Common myeloid progenitor, CD34-positive (primary cell): ENCODE measurements around the gene DDIT4L.
"Not testable (repeated sequence)": the region's sequence is repeated elsewhere in the genome, so short reads cannot be mapped to it uniquely, and the experiment has no call there.

Experiments
- CTCF ChIA-PET: fragments of 350-600 bp; sonication (Branson Sonifier 250); formaldehyde crosslinking; loops from one replicate; lab custom pipeline; 2021; ENCODE audit warnings: antibody characterized with exemption; lab: Charles Lee
- POLR2A ChIA-PET: fragments of 350-600 bp; sonication (Branson Sonifier 250); formaldehyde crosslinking; loops from one replicate; lab custom pipeline; 2021; ENCODE audit warnings: antibody characterized with exemption; lab: Charles Lee
- DNase-seq, 3 donors: peaks; one replicate each; pipeline versions ENCODE4 v3.0.0 to v3.0.0-alpha.2; 2013
- H3K27ac ChIP-seq, 2 experiments: 1 replicate in 1 of 2; 2 replicates in 1 of 2; pipeline ENCODE4 v1.7.0; 2013; ENCODE audit warnings: inconsistent platforms in 2 of 2, low read length in 2 of 2, mild to moderate bottlenecking in 2 of 2, low read depth in 1 of 2, moderate library complexity in 1 of 2; ENCODE audit not compliant: severe bottlenecking in 2 of 2, insufficient read depth in 1 of 2, poor library complexity in 1 of 2
- H3K27me3 ChIP-seq, 5 experiments: replicated peaks in 2 of 5; 1 replicate in 3 of 5; 2 replicates in 2 of 5; pipeline versions ENCODE4 v1.6.1 to v1.7.0; 2013; ENCODE audit warnings: low read length in 4 of 5, mild to moderate bottlenecking in 2 of 5, moderate library complexity in 2 of 5, inconsistent platforms in 1 of 5; ENCODE audit not compliant: insufficient read depth in 5 of 5, control insufficient read depth in 4 of 5
- H3K36me3 ChIP-seq, 4 experiments: 1 replicate in 2 of 4; 2 replicates in 2 of 4; pipeline versions ENCODE4 v1.6.1 to v1.7.0; 2013; ENCODE audit warnings: low read length in 3 of 4, control low read depth in 1 of 4, mild to moderate bottlenecking in 1 of 4; ENCODE audit not compliant: control insufficient read depth in 4 of 4, insufficient read depth in 4 of 4
- H3K4me1 ChIP-seq, 4 experiments: 1 replicate in 3 of 4; 2 replicates in 1 of 4; pipeline versions ENCODE4 v1.6.1 to v1.7.1; 2013; ENCODE audit warnings: low read length in 3 of 4, mild to moderate bottlenecking in 3 of 4, control low read depth in 1 of 4, inconsistent platforms in 1 of 4, moderate library complexity in 1 of 4; ENCODE audit not compliant: control insufficient read depth in 4 of 4, insufficient read depth in 4 of 4; ENCODE audit errors: control extremely low read depth in 1 of 4
- H3K4me3 ChIP-seq, 7 experiments: 1 replicate in 4 of 7; 2 replicates in 3 of 7; pipeline versions ENCODE4 v1.5.1 to v1.7.0; 2013; ENCODE audit warnings: mild to moderate bottlenecking in 7 of 7, low read length in 6 of 7, moderate library complexity in 6 of 7, inconsistent platforms in 2 of 7, low read depth in 2 of 7, control low read depth in 1 of 7; ENCODE audit not compliant: insufficient read depth in 4 of 7, control insufficient read depth in 1 of 7; ENCODE audit errors: extremely low read depth in 1 of 7
- H3K9me3 ChIP-seq, 5 experiments: 1 replicate in 4 of 5; 2 replicates in 1 of 5; pipeline versions ENCODE4 v1.6.1 to v1.7.1; 2013; ENCODE audit warnings: low read length in 4 of 5, mild to moderate bottlenecking in 2 of 5, inconsistent platforms in 1 of 5, low read depth in 1 of 5, moderate library complexity in 1 of 5; ENCODE audit not compliant: control insufficient read depth in 4 of 5, insufficient read depth in 2 of 5; ENCODE audit errors: control extremely low read depth in 1 of 5
- WGBS: methylation state at CpG from one replicate; pipeline ENCODE4 v1.1.5; 2013; ENCODE audit not compliant: insufficient coverage; 5-methylcytosine and 5-hydroxymethylcytosine counted together

Gene DDIT4L

DNA sequence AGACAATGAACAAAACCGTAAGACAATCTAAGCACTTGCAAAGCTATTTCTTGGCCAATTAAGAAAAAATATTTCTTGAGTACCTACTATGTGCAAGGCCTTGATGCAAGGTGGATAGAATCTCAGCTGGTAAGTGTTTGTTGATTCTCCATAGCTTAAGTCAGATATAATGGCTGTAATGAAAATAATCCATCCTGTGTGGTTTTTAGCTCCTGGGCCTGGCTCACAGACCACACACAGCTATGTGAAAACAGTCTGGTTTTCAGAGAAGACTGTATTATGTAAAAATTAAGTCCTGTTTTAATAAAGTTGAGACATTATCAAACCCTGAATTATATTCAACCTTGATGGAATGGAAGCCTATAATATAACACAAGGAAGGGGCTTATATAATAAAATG is 7.8 kb upstream of the DDIT4L start:
- H3K9me3 ChIP-seq: no peaks in the 10 kb centered on the region
- whole genome bisulfite sequencing: no CpG with 5 or more reads among the region's 1 CpG
- no peak overlapping the region for H3K27ac ChIP-seq
- CTCF ChIA-PET: no interaction called here
- H3K4me3 ChIP-seq: no peak overlapping the region
- no peaks in the 10 kb centered on the region for H3K36me3 ChIP-seq
- POLR2A ChIA-PET: no interaction called here
- H3K27me3 ChIP-seq: no peaks in the 10 kb centered on the region
- H3K4me1 ChIP-seq: no peaks in the 10 kb centered on the region
- no peak for DNase-seq

DNA sequence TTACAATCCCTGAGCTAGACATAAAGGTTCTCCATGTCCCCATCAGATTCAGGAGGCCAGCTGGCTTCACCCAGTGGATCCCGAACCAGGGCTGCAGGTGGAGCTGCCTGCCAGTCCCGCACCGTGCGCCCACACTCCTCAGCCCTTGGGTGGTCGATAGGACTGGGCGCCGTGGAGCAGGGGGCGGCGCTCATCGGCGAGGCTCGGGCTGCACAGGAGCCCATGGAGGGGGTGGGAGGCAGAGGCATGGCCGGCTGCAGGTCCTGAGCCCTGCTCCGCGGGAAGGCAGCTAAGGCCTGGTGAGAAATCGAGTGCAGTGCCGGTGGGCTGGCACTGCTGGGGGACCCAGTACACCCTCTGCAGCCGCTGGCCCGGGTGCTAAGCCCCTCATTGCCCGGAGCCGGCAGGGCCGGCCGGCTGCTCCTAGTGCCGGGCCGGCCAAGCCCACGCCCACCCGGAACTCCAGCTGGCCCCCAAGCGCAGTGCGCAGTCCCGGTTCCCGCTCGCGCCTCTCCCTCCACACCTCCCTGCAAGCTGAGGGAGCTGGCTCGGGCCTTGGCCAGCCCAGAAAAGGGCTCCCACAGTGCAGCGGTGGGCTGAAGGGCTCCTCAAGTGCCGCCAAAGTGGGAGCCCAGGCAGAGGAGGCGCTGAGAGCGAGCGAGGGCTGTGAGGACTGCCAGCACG is 6.3 kb upstream of the DDIT4L start:
- H3K4me1 ChIP-seq, H3K27ac ChIP-seq, H3K27me3 ChIP-seq, H3K9me3 ChIP-seq, H3K4me3 ChIP-seq, H3K36me3 ChIP-seq, DNase-seq, CTCF ChIA-PET: not testable (repeated sequence)
- 98% methylated on average over 15 of the region's 40 CpGs for WGBS
- POLR2A ChIA-PET: interaction anchor here (0.6 kb wide), 1 partner anchor 100 kb away, joined by 3 read pairs; no protein-coding TSS in a partner anchor

DNA sequence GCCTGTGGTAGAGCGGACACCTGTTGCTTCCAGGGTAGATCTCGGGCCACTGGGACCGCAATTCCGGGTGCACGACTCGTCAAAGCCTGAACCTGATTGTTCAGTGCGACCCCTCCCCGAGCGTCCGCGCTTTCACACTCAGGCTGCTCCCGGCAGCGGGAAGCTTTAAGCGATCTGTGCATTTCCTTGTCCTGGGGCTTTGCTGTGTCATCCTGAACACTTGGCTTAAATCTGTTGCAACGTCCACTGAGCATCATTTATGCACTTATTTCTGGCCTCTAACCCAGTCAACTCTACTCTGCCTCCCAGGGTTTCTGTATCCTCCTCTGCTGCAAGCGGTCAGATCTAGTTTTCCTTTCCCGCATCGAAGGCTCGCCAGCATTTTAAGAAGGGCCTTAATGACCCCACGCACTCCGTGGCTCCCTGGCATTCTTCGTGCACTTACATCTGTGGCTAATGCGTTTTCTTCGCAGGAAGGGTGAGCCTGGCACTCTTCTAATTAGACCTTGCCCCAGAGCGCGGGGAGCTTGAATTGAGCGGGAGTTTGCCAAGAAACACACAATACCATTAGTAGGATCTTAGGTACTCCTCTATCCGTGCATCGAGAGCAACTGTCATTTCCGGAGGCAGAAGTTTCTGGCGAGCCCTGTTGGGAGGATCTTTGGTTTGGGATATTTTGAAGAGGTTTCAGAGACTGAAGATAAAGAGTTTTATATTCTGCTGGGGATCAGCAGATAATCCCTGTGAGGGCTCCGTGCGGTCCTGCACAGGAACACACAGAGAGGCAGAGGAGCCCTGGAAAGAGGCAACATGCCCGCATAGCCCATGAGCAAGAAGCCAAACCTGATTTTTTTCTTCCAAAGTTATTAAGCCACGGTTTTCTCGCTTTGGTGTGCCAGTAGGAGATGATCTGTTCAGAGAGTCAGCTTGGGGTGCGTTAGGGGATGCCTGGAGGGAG is 654 bp upstream of the DDIT4L start:
- DNase-seq: peak in 2 of 3 donors; percentile 28 to 42
- POLR2A ChIA-PET: no interaction called here
- 20% methylated on average over 32 of the region's 37 CpGs for WGBS

DNA sequence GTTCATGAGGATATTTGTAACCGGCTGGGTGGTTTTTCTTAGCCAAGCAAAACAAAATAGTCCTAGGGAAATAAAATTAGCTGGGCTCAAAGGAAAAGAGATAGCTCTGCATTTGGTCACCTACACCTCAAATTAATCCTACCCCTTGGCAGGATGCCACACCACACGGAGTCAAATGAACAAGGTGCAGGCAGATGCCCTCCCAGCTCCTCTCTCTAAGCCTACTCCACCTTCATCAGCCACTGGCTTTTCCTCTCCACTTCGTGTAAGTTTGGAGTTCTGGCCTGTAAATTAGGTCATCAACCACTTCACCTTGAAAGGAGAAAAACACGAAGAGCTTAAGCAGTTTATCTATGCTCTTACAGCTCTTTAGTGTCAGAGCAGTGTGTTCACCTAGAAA is 1.4 kb downstream of the DDIT4L start:
- Histone ChIP-seq H3K27me3 (peaks cover 2 to 41% (median 24%) of the 10 kb centered on the region in 5 experiments), H3K27ac (no peak overlapping the region), H3K4me3 (no peak overlapping the region), H3K4me1 (peaks cover 0 to 17% (median 16%) of the 10 kb centered on the region in 4 experiments), H3K9me3 (peaks cover 0 to 3% (median 0%) of the 10 kb centered on the region in 5 experiments), H3K36me3 (no peaks in the 10 kb centered on the region)
- DNase-seq: peak in 1 of 3 donors; percentile 1
- POLR2A ChIA-PET: no interaction called here
- CTCF ChIA-PET: no interaction called here
- WGBS: 61% methylated on average over 3 of the region's 4 CpGs

More for the DNA sequence above, 654 bp upstream of the DDIT4L start:
- Histone ChIP-seq H3K4me1 (peaks cover 0 to 17% (median 16%) of the 10 kb centered on the region in 4 experiments), H3K27me3 (peaks cover 2 to 41% (median 24%) of the 10 kb centered on the region in 5 experiments), H3K4me3 (peak overlapping the region; percentile 37 to 79 (median 61)), H3K36me3 (no peaks in the 10 kb centered on the region), H3K9me3 (no peaks in the 10 kb centered on the region), H3K27ac (no peak overlapping the region)
- CTCF ChIA-PET: interaction anchor here (1.1 kb wide), 1 partner anchor 12 kb away, joined by 3 read pairs; no protein-coding TSS in a partner anchor

DNA sequence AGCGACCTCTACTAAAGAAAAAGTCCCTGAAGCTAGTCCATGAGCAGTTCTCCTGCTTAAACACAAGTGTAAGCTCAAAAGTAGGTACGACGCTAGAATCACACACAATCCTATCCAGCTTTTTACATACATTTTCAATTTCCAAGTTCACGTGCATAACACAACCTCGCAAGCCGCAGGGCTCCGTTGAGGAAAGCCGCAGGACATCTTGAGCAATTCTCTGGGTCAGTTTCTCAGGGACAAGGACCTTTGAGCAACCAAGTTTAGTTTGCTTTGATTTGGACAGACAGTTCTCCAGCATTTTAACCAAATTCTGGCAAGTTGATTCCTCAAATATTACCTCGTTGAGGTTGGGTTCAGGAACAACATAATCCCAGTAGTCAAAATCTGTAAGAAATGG is 2.5 kb downstream of the DDIT4L start:
- H3K4me3 ChIP-seq: no peak overlapping the region
- no peak for DNase-seq
- ChIA-PET CTCF (no interaction called here), POLR2A (no interaction called here)
- H3K9me3 ChIP-seq: peaks cover 0 to 3% (median 0%) of the 10 kb centered on the region in 5 experiments
- H3K27ac ChIP-seq: no peak overlapping the region
- peaks cover 2 to 41% (median 24%) of the 10 kb centered on the region in 5 experiments for H3K27me3 ChIP-seq
- peaks cover 0 to 17% (median 16%) of the 10 kb centered on the region in 4 experiments for H3K4me1 ChIP-seq
- no peaks in the 10 kb centered on the region for H3K36me3 ChIP-seq
- WGBS: 98% methylated on average over 8 of the region's 9 CpGs

DNA sequence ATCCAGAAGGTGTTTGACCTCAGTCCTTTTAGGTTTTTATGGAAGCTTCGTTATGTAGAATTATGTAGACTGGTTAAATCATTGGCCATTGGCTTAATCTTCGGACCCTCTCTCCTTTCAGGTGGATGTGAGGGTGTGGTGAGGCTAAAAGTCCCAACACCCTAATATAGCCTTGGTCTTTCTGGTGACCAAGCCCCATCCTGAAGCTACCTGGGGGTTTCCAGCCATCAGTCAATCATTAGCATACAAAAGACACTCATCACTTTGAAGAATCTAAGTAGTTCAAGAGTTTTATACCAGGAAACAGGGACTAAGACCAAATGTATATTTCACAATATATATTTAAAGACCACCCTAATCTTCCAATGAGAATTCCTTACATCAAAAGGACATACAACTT is 5.5 kb downstream of the DDIT4L start:
- Histone ChIP-seq H3K4me1 (peaks cover 0 to 4% (median 4%) of the 10 kb centered on the region in 4 experiments), H3K27me3 (peaks cover 2 to 25% (median 13%) of the 10 kb centered on the region in 5 experiments), H3K9me3 (peaks cover 0 to 3% (median 0%) of the 10 kb centered on the region in 5 experiments), H3K4me3 (no peak overlapping the region), H3K36me3 (no peaks in the 10 kb centered on the region), H3K27ac (no peak overlapping the region)
- POLR2A ChIA-PET: no interaction called here
- 100% methylated on average over 1 of the region's 2 CpGs for WGBS
- no peak for DNase-seq
- CTCF ChIA-PET: interaction anchor here (0.8 to 1.1 kb wide), 2 partner anchors 11 to 13 kb away, joined by 3 read pairs; no protein-coding TSS in a partner anchor
